Measurements from ENCODE around the gene EMC7.
"Not testable (repeated sequence)": the region's sequence is repeated elsewhere in the genome, so short reads cannot be mapped to it uniquely, and the experiment has no call there.

EMC7 gene

DNA sequence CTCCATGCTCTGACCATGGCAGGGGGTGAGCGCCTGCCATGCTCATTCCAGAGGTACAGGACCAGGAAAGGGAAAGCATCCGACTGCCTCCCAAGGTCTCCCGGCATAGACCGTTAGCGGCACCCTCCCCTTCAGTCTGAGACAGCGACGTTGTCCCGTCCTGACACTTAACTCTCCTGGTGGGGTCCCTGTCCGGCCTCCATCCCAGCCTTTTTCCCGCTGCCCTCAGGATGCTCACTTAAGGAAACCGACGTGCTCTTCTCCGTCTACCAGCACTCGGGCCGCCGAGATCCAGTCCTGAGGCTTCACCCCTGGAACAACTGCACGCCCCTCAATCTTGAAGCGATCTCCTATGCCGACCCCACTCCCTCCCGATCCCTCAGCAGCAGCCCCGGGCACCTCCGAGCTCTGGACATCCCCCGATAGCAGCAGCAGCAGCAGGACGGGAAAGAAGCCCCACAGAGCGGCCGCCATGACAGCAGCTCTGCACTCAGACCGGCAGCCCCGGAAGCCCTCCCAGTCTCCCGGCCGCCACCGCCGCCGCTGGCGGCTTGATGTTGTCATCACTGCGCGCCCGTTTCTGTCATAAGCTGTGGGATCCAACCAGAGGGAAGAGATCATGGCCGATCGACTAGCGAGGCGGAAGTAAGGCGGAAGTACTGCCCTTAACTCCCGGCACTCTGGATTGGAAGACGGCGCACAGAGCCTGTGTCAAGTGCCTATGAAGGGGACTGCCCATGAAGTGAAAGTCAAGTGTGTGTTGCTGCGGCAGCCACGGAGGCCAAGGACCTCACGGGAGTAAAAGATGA lies at the start of gene EMC7, which contains the start of gene PGBD4:
EMC7 (minus strand) TSS at position 497 of the 809 bp plus-strand sequence; CDS start at position 474, 23 bp downstream.
PGBD4 (plus strand) TSS at position 718 of the 809 bp plus-strand sequence. CDS start 449 bp downstream, outside the sequence.
- DNase-seq, result peak; percentile 99

DNA sequence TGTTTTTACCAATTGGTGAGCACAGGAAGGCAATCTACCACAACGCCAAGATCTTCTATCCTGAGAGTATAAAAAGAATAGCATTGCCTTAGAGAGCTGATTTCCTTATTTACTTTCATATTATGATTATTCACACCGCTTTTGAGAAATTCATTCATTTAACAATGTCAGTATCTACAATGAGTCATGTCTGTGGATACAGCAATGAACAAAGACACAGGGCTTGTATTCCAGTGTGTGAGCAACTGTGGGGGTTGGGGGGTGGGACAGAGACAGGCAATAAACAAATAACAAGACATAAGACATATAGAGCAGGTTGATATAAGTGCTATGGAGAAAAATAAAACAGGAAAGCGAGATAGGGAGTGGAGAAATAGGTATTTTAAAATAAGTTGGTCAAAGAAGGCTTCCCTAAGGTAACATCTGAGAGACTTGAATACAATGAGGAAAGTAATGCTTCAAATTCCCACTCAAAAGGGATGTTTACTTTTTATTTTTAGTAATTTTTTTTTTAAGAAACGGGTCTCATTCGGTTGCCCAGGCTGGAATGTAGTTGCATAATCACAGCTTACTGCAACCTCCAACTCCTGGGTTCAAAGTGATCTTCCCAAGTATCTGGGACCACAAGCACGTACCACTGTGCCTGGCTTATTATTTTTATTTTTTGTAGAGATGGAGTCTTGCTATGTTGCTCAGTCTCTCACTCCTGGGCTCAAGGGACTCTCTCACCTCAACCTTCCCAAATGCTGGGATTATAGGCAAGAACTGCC lies 45.9 kb upstream of the EMC7 start:
- no peak for DNase-seq

DNA sequence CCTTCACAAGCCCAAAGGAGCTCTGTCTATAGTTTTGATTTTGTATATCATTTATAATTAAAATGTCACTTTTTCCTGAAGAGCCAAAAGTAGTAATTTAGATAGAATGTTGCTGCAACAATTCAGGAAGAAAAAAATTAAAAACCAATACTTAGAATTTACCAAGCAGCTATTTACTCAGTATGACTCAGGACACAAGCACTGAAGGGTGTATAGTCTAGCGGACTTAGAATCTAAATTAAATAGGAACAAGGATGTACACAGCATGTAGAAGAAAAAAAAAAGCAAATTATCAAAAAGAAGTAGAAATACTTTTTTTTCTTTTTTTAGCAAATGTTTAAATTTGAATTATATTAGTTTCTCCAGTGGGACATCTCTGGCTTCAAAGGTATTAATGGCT lies 31.8 kb upstream of the EMC7 start:
- DNase-seq, result no peak

DNA sequence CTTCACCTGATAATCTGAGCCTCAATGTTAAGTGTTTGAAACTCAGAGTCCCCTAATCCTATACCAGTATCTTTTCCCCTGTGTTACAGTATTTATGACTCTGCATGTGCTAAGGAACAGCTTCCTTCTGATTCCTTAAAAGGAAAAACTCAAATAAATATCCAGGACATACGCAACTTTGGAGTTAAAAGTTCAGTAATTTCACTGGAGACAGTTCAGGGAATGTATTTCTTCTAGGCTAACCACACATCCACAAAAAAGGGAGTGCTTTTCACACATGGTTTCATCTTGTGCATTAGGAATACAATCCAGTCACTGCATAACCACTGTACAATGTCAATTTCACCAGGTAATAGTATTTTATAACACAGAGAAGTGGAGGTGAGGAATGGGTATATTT lies 31.2 kb upstream of the EMC7 start:
- DNase-seq, result no peak

DNA sequence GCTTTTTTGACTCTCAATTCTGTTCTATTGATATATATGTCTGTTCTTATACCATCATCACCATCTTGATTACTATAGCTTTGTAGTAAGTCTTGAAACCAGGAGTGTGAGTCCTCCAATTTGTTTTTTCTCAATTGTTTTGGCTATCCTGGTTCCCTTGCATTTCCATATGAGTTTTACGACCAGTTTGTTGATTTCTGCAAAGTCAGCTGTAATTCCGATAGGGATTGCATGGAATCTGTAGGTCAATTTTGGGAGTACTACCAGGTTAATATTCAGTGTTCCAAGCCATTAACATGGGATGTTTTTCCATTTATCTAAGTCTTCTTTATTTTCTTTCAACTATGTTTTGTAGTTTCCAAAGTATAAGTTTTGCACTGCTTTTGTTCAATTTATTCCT lies 27.2 kb upstream of the EMC7 start:
- DNase-seq, result no peak

DNA sequence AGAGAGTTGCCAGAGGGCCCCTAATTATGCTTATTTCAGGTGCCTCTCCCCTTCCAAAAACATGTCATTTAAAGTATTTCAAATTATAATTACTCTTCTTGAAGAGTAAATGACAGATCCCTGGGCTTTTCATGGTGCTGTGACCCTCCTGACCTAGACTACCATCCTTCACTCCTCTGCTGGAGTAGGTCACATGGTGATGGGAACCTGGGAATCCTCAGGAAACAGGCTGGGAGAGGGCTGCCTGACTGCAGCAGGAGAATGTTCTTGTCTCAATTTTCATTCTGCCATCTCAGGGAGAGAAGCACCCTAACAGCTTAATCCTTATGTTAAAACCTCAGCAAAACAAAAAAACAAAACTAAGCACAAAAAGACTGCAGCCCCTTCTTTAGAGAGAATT lies 24.9 kb upstream of the EMC7 start:
- no peak for DNase-seq

DNA sequence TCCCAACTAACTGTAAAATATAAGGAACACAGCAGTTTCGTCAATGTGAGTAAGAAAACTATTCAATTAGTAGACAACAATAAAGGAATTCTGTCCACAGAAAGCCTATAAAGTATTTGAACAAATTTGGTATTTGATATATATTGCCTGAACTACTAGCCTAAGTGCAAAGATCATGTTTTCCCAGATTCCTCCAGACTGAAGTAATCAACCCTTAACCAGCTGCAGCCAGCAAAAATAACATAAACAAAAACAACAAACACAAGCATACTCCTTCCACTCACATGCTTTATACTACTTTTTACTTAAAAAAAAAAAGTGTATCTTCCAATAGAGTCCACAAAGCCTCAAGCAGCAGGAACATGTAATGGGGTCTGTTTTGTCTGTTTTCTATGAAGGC lies 24.3 kb upstream of the EMC7 start:
- DNase-seq, result no peak

DNA sequence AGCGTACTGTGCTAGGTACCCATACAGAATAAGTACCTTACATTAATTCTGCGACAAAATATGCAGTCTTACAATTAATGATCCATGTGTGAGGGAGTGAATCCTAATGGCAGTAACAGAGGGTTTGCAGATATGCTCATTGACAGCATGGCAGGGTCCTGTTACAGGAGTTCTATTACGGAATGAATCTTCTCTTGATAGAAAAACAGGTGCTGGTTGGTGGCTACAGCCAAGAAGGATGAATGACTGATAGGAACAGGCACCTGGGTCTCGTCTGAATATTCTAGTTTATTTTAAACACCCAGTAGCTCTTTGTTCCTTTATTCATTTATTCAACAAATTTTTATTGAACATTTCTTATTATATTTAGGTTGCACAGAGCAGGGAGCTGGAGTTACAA lies 23.0 kb upstream of the EMC7 start:
- DNase-seq, result no peak

DNA sequence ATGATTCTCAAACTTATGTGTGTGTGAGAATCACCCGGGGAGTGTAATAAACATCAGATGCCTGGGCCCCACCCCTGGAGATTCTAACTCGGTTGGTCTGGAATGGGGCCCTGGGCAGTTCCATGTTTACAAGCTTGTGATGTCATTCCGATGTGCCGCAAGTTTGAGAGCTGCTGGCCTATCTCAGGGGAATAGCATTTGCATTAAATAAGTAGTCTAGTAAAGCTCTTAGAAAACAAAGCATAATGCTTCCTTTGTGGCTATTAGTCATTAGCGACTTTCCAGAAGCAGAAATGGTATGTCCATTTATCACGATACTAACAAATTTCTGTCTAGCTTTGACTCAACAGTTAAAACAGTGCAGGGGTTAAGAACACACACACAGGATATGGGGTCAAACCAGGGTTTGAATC lies 21.1 kb upstream of the EMC7 start:
- no peak for DNase-seq

DNA sequence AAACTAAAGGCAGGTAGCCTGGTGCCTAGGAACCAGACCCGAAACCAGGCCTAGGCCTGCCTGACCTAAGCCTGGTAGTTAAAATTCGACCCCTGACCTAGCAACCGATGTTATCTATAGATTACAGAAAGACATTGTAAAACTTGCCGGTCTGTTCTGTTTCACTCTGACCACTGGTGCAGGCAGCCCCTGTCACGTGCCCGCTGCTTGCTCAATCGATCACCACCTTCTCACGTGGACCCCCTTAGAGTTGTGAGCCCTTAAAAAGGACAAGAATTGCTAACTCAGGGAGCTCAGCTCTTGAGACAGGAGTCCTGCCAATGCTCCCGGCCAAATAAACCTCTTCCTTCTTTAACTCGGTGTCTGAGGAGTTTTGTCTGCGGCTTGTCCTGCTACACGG lies 20.1 kb upstream of the EMC7 start:
- DNase-seq, result not testable (repeated sequence)

DNA sequence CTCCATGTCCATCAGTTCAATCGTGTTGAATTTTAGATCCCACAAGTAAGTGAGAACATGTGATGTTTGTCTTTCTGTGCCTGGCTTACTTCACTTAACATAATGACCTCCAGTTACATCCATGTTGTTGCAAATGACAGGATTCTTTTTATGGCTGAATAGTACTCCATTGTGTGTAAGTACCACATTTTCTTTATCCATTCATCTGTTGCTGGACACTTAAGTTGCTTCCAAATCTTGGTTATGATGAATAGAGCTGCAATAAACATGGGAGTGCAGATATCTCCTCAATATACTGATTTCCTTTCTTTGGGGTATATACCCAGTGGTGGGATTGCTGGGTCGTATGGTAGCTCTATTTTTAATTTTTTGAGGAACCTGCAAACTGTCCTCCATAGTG lies 18.8 kb upstream of the EMC7 start:
- DNase-seq, result not testable (repeated sequence)

DNA sequence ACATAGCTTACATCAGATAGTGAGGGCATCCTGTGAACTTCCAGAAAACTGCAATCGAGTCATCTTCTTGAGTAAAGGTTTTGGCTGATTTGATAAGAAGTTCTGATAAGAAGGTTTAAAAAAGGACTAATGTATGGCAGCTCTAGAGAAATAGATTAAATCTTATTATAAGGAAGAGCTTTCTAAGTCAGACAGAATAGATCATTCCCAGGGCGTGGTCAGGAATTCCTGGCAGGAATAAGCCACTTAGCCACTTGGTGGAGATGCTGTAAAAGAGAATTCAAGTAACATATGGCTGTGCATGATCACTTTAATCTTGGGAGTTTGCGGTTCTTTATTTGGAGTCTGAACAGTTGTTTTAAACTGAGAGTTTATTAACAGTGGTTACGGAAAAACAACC lies 17.6 kb upstream of the EMC7 start:
- DNase-seq, result no peak

DNA sequence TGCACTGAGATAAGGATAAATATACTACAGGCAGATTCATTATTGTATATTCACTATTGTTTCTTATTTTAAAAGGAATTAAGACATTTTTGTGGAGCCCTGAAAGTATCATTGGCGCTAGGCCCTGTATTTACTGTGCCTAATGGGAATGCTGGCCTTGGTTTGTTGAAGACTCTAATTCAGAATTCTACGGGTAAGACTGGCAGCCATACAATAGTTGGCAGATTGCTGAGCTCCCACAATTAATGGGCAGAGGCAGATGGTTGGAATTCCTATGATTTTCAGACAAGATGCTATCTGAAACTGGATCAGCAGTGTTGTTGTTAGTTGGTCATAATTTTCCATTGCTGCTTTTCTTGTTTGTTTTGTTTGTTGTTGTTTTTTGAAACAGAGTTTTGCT lies 15.0 kb upstream of the EMC7 start:
- no peak for DNase-seq

DNA sequence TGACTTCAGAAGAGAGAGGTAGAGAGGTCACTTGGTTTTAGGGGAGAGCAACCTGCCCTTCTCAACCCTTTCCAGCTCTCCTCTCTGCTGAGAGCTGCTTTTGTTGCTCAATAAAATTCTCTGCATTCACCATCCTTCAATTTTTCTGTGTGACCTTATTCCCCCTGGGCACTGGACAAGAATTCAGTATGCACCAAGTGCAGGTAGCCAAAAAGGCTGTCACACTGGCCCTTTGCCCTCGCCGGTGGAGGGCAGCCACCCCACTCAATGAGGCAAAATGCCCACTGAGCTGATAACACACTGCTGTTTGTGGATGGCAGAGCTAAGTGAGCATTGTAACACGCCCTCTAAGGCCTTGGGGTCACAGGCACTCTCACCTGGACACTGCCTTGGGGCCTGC lies 13.1 kb upstream of the EMC7 start:
- DNase-seq, result no peak

DNA sequence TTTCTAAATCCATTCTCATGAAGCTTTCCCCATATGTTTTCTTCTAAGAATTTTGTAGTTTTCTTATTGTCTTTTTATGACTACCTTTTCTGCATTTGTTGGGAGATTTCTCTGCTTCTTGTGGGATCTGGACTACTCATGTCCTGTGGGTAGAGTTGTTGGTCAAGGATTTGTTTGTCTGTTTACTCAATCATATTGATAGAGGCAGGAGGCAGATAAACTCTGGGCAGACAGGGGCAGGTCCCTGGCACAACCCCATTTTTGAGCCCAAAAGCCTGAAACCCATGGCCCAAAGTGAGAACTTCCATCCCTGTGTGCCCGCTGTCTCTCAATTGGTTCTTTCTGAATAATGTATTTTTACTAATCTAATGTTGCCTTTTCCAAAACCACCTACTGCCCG lies 12.6 kb upstream of the EMC7 start:
- no peak for DNase-seq

DNA sequence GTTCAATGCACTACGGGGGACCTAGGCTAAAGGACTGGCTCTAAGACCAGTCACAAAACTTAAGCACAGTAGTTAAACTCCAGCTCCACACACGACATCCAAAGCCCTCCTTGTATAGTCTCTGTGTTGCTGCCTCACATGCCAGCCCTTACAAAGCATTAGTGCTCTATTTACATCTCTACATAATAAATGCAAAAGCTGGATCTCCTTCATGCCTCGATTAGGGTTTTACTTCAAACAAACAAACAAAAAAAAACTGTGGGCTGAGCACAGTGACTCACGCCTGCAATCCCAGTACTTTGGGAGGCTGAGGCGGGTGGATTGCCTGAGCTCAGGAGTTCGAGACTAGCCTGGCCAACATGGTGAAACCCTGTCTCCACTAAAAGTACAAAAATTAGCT lies 9.8 kb upstream of the EMC7 start:
- no peak for DNase-seq

DNA sequence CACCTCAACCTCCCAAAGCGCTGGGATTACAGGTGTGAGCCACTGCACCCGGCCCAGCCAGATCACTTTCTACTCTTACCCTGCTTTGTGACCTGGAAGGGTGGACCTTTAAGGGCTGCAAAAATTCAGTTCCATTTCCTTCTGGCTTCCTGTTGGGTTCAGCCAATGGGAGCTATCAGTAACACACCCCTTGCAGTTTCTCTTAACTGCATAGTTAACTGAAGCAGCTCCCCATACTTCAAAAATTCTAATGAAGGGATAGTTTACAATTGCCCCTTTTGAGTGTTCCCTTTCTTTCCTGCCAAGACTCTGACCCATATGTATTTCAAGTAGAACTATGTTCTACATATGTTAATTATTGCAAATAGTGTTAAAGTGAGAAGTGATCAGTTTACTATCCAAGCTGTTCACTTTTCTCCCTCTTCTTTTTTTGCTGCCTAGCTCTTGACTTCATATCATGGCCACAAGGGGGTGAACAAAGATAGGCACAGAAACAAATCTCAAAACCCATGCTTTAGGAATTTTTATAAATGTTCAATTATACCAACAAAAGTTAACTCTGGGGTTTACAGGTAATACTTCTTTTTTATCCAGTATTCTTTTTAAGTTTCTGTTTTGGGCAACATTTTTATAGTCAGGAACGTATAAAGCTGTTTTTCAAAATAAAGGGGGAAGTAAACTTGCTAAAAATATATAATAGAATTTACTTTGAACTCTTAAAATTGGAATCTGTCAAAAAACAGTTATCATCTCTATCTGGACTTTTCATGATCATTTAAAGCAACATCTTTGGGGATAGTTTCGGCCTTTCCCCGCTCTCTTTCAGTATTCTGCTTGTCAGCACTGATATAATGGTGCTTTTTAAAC lies 8.4 kb upstream of the EMC7 start:
- DNase-seq, result peak; percentile 73

DNA sequence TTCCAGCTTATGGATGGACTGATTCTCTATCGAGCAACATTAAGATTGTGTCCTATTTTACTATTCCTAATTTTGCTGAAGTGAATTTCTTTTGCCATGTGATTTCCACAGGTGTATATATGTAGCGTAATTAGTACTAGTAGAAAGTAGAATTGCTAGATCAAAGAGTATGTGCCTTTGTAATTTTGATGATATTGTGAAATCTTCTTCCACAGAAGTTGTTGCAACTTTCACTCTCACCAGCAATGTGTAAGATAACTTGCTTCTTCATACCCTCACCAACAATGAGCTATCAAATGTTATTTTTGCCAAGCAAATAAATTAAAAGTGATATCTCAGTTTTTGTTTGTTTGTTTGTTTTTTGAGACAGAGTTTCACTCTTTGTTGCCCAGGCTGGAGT lies 5.7 kb upstream of the EMC7 start:
- DNase-seq, result no peak

DNA sequence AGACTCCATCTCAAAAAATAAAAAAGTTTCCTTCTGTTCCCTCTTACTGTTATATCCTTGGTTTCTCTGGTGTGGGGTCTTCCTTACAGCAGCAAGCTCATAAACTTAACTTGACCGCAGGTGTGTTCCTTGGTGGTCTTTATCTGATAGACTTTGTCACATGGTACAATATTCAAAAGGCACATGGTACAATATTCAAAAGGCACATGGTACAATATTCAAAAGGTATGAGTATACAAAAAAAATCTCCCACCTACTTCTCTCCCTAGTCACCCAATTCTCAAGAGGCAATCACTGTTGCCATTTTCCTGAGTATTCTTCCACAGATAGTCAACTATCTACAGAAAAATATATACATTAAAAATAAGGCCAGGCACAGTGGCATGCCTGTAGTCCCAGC lies 4.8 kb upstream of the EMC7 start:
- DNase-seq, result no peak

DNA sequence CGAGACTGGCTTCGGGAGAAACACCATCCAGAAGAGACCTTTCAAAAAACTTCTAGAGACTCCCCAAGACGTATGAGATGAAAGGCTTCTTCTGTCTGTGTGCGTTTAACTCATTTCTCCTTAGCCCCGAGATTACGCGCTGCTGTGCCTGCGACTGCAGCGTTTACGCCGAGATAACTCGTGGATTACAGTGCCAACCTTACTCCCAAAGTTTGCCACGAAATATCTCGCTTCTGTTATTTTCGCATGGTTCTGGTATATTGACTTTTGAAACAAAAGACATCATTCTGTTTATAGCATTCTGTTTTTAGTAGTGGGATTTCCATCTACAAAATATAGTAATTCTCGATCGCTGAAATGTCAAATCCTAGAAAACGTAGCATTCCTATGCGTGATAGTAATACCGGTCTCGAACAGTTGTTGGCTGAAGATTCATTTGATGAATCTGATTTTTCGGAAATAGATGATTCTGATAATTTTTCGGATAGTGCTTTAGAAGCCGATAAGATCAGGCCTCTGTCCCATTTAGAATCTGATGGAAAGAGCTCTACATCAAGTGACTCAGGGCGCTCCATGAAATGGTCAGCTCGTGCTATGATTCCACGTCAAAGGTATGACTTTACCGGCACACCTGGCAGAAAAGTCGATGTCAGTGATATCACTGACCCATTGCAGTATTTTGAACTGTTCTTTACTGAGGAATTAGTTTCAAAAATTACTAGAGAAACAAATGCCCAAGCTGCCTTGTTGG lies 688 bp upstream of the EMC7 start:
- DNase-seq, result no peak

DNA sequence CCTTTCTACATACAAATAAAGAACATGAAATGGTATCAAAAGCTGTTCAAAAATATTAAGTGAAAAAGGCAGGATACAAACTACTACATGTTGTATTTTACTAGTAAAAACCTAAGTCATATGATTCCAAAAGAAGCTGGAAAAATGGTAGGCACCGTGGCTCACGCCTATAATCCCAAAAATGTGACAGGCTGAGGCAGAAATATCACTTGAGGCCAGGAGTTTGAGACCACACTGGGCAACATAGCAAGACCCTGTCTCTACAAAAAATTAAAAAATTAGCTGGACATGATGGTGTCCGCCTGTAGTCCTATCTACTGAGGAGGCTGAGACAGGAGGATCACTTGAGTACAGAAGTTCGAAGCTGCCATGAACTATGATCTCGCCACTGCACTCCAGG lies 1.7 kb downstream of the EMC7 start:
- DNase-seq, result no peak

DNA sequence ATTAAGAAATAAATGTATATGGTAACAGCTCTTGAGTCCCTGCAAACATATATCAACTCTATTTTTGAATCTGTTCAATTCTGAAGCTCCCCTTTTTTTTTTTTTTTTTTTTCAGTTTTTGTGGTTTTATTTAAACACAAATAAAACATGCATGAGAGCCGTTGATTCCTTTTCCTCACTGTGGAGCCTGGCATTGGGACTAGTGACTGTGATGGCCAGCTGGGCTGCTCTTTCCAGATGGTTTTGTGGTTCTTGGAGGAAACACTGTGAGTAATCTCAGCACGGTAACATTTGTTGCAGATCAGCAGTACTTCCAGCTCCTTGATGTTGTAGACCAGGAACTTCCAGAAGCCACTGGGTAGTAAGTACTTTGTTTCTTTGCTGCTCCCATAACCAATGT lies 15.9 kb downstream of the EMC7 start:
- DNase-seq, result no peak

DNA sequence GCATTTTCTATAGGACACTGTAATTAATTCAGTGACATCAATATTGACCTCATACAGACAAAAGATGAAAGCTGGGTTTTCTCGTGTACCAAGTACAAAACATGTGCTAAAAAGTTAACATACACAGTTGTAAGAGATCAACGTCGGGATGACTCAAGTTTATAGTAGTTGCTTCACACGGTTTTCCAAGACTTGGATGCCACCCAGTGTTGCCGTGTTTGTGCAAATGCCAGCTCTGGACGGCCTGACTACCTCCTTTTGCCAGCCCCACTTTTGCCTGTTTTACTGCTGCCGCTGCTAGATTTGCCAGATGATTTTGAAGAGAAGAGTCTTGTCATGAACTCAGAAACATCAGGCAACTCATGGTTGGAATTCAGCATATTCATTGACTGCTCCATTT lies 17.6 kb downstream of the EMC7 start:
- DNase-seq, result no peak

Data from OCI-M1 (cell line).